GM12892 (cell line): ENCODE measurements around the gene SERPINA6.

Source experiments
- POLR2A ChIP-seq: IDR thresholded peaks from 2 replicates; pipeline ENCODE4 v1.6.1; 2011; ENCODE audit warnings: low read depth, low read length, control low read depth
- POLR2AphosphoS5 ChIP-seq: IDR thresholded peaks from 2 replicates; pipeline ENCODE4 v1.6.1; 2011; ENCODE audit warnings: low read depth, low read length, control low read depth

- no peak for TF ChIP-seq POLR2A
- no peak for TF ChIP-seq POLR2AphosphoS5
Observed at GRCh38 chr14:94368243-94368590, 45.1 kb upstream of the SERPINA6 start.
